ENCODE data around the gene NTM. TPM values are rescaled to one million over a fixed set of nuclear protein-coding genes. Genes with fewer than 3 reads are reported as not detected.

Gene NTM
- total RNA-seq, 1 experiment from 2014 or later, result 16.4 TPM

DNA sequence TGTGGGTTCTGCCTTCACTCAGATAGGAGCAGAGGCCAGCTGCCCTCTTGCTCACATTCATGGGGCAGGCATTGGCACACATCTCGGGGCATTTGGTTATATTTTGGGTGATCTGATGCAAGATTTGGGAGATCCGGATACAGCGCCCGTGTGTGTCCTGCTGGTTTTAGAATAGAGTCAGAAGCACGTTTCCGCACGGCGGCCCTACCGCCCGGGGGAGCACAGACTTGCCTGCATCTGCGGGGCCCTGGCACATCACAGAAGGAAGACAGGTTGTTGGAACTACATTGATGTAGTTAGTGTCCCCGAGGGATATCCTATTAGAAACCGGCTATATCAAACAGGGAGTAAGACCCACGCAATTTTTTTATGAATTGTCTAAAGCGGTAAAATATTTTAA lies 982.8 kb downstream of the NTM start:
- TF ChIP-seq ATF1 (CRISPR knock-in tag; IDR thresholded peaks at IDR 0.05) (no peak), ZNF263 (CRISPR knock-in tag; IDR thresholded peaks at IDR 0.05; ENCODE audit: low read depth) (no peak), TCF7 (CRISPR knock-in tag; IDR thresholded peaks at IDR 0.05; ENCODE audit: low read depth) (no peak), CREB1 (CRISPR knock-in tag; IDR thresholded peaks at IDR 0.05) (no peak), ZNF121 (CRISPR knock-in tag; IDR thresholded peaks at IDR 0.05) (no peak), SP1 (CRISPR knock-in tag; conservative IDR thresholded peaks at IDR 0.05) (no peak), ZNF423 (CRISPR knock-in tag; IDR thresholded peaks at IDR 0.05) (no peak), HMGA2 (CRISPR knock-in tag; IDR thresholded peaks at IDR 0.05) (no peak), SMAD4 (CRISPR knock-in tag; IDR thresholded peaks at IDR 0.05) (no peak), RELA (CRISPR knock-in tag; IDR thresholded peaks at IDR 0.05; ENCODE audit: borderline replicate concordance) (no peak)
- TF ChIP-seq, protein P1, sequence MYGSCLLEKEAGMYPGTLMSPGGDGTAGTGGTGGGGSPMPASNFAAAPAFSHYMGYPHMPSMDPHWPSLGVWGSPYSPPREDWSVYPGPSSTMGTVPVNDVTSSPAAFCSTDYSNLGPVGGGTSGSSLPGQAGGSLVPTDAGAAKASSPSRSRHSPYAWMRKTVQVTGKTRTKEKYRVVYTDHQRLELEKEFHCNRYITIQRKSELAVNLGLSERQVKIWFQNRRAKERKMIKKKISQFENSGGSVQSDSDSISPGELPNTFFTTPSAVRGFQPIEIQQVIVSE (CRISPR knock-in tag; IDR thresholded peaks at IDR 0.05; ENCODE audit: borderline replicate concordance), result no peak
- TF ChIP-seq, protein P2, sequence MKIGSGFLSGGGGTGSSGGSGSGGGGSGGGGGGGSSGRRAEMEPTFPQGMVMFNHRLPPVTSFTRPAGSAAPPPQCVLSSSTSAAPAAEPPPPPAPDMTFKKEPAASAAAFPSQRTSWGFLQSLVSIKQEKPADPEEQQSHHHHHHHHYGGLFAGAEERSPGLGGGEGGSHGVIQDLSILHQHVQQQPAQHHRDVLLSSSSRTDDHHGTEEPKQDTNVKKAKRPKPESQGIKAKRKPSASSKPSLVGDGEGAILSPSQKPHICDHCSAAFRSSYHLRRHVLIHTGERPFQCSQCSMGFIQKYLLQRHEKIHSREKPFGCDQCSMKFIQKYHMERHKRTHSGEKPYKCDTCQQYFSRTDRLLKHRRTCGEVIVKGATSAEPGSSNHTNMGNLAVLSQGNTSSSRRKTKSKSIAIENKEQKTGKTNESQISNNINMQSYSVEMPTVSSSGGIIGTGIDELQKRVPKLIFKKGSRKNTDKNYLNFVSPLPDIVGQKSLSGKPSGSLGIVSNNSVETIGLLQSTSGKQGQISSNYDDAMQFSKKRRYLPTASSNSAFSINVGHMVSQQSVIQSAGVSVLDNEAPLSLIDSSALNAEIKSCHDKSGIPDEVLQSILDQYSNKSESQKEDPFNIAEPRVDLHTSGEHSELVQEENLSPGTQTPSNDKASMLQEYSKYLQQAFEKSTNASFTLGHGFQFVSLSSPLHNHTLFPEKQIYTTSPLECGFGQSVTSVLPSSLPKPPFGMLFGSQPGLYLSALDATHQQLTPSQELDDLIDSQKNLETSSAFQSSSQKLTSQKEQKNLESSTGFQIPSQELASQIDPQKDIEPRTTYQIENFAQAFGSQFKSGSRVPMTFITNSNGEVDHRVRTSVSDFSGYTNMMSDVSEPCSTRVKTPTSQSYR (CRISPR knock-in tag; IDR thresholded peaks at IDR 0.05), result no peak
- TF ChIP-seq, protein P3, sequence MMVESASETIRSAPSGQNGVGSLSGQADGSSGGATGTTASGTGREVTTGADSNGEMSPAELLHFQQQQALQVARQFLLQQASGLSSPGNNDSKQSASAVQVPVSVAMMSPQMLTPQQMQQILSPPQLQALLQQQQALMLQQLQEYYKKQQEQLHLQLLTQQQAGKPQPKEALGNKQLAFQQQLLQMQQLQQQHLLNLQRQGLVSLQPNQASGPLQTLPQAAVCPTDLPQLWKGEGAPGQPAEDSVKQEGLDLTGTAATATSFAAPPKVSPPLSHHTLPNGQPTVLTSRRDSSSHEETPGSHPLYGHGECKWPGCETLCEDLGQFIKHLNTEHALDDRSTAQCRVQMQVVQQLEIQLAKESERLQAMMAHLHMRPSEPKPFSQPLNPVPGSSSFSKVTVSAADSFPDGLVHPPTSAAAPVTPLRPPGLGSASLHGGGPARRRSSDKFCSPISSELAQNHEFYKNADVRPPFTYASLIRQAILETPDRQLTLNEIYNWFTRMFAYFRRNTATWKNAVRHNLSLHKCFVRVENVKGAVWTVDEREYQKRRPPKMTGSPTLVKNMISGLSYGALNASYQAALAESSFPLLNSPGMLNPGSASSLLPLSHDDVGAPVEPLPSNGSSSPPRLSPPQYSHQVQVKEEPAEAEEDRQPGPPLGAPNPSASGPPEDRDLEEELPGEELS (CRISPR knock-in tag; IDR thresholded peaks at IDR 0.05), result no peak
- TF ChIP-seq, protein P4, sequence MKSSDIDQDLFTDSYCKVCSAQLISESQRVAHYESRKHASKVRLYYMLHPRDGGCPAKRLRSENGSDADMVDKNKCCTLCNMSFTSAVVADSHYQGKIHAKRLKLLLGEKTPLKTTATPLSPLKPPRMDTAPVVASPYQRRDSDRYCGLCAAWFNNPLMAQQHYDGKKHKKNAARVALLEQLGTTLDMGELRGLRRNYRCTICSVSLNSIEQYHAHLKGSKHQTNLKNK (CRISPR knock-in tag; IDR thresholded peaks at IDR 0.05), result no peak
- TF ChIP-seq, protein P5, sequence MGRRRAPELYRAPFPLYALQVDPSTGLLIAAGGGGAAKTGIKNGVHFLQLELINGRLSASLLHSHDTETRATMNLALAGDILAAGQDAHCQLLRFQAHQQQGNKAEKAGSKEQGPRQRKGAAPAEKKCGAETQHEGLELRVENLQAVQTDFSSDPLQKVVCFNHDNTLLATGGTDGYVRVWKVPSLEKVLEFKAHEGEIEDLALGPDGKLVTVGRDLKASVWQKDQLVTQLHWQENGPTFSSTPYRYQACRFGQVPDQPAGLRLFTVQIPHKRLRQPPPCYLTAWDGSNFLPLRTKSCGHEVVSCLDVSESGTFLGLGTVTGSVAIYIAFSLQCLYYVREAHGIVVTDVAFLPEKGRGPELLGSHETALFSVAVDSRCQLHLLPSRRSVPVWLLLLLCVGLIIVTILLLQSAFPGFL (CRISPR knock-in tag; IDR thresholded peaks at IDR 0.05; ENCODE audit: borderline replicate concordance), result no peak
- TF ChIP-seq, protein P6, sequence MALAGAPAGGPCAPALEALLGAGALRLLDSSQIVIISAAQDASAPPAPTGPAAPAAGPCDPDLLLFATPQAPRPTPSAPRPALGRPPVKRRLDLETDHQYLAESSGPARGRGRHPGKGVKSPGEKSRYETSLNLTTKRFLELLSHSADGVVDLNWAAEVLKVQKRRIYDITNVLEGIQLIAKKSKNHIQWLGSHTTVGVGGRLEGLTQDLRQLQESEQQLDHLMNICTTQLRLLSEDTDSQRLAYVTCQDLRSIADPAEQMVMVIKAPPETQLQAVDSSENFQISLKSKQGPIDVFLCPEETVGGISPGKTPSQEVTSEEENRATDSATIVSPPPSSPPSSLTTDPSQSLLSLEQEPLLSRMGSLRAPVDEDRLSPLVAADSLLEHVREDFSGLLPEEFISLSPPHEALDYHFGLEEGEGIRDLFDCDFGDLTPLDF (CRISPR knock-in tag; IDR thresholded peaks at IDR 0.05), result no peak
- CTCF ChIA-PET, result no interaction called here
- no peak overlapping the region for H3K27ac Mint-ChIP-seq
- H3K4me1 Mint-ChIP-seq, result no peaks in the 10 kb centered on the region
- H3K9me3 Mint-ChIP-seq, result no peaks in the 10 kb centered on the region
- H3K4me3 Mint-ChIP-seq, result no peak overlapping the region
- no peaks in the 10 kb centered on the region for H3K36me3 Mint-ChIP-seq
- DNase-seq (ENCODE audit: low spot score) (no peak), ATAC-seq (no peak)
- POLR2A ChIA-PET, result no interaction called here
- H3K27me3 Mint-ChIP-seq (ENCODE audit: low read depth), result no peaks in the 10 kb centered on the region

DNA sequence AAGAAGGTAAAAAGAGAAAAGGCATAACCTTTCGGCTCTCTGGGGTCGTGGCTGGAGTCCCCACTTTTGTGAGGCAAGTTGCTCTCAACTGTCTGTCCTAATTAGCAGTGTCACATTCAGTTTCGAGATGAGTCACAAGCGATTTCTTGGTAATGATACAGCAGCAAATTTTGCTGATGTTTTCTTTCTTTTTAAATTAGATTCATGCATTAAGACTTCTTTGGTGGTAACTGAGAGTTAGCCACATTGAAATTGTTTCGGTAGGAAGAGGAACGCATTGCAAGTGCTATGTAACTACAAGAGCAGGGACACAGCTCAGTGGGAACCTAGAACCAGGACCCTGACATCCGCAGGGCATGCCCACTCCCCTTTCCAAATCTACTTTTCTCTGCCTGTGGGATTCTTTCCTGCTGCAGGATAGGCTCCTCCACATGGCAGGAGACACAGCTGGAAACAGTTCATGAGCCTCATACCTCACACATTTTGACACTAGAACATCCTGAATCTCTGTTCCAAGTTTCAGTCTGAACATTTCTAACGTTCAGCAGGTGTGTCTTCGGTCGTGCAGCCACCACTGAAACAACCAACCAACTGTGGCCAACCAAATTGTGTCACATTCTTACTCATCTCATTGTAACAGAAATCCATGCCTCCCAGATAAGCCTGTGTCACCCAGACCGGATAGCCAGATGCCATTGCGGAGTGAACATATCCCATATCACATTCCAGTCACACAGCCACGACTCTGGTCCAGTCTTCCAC lies 987.6 kb downstream of the NTM start:
- ChIA-PET CTCF (no interaction called here), POLR2A (no interaction called here)
- Mint-ChIP-seq H3K27ac (no peak overlapping the region), H3K9me3 (no peaks in the 10 kb centered on the region), H3K27me3 (ENCODE audit: low read depth) (no peaks in the 10 kb centered on the region), H3K4me3 (no peak overlapping the region), H3K36me3 (no peaks in the 10 kb centered on the region), H3K4me1 (0 out of 2 replicates have a peak, but pooled peaks cover 3% of the 10 kb centered on the region)
- ATAC-seq (no peak), DNase-seq (ENCODE audit: low spot score) (no peak)
- TF ChIP-seq, protein P7, sequence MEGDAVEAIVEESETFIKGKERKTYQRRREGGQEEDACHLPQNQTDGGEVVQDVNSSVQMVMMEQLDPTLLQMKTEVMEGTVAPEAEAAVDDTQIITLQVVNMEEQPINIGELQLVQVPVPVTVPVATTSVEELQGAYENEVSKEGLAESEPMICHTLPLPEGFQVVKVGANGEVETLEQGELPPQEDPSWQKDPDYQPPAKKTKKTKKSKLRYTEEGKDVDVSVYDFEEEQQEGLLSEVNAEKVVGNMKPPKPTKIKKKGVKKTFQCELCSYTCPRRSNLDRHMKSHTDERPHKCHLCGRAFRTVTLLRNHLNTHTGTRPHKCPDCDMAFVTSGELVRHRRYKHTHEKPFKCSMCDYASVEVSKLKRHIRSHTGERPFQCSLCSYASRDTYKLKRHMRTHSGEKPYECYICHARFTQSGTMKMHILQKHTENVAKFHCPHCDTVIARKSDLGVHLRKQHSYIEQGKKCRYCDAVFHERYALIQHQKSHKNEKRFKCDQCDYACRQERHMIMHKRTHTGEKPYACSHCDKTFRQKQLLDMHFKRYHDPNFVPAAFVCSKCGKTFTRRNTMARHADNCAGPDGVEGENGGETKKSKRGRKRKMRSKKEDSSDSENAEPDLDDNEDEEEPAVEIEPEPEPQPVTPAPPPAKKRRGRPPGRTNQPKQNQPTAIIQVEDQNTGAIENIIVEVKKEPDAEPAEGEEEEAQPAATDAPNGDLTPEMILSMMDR (IDR thresholded peaks at IDR 0.05), result no peak
- TF ChIP-seq NR1H2 (CRISPR knock-in tag; IDR thresholded peaks at IDR 0.05) (no peak), SMAD3 (CRISPR knock-in tag; IDR thresholded peaks at IDR 0.05; ENCODE audit: borderline replicate concordance) (no peak), NR2C2 (CRISPR knock-in tag; IDR thresholded peaks at IDR 0.05) (no peak), TCF7 (CRISPR knock-in tag; IDR thresholded peaks at IDR 0.05; ENCODE audit: low read depth) (no peak), ZNF423 (CRISPR knock-in tag; IDR thresholded peaks at IDR 0.05) (no peak)
- TF ChIP-seq, protein P8, sequence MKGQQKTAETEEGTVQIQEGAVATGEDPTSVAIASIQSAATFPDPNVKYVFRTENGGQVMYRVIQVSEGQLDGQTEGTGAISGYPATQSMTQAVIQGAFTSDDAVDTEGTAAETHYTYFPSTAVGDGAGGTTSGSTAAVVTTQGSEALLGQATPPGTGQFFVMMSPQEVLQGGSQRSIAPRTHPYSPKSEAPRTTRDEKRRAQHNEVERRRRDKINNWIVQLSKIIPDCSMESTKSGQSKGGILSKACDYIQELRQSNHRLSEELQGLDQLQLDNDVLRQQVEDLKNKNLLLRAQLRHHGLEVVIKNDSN (CRISPR knock-in tag; IDR thresholded peaks at IDR 0.05), result no peak
- TF ChIP-seq, protein P9, sequence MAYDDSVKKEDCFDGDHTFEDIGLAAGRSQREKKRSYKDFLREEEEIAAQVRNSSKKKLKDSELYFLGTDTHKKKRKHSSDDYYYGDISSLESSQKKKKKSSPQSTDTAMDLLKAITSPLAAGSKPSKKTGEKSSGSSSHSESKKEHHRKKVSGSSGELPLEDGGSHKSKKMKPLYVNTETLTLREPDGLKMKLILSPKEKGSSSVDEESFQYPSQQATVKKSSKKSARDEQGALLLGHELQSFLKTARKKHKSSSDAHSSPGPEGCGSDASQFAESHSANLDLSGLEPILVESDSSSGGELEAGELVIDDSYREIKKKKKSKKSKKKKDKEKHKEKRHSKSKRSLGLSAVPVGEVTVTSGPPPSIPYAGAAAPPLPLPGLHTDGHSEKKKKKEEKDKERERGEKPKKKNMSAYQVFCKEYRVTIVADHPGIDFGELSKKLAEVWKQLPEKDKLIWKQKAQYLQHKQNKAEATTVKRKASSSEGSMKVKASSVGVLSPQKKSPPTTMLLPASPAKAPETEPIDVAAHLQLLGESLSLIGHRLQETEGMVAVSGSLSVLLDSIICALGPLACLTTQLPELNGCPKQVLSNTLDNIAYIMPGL (CRISPR knock-in tag; IDR thresholded peaks at IDR 0.05), result no peak
